Inferior parietal cortex (tissue), 1 donor: Measurements from ENCODE around the gene EXOSC2.
"Not testable (repeated sequence)": the region's sequence is repeated elsewhere in the genome, so short reads cannot be mapped to it uniquely, and the experiment has no call there.

Experiments used
- DNase-seq: peaks from one replicate; pipeline ENCODE4 v3.0.0-alpha.2; 2016; ENCODE audit errors: extremely low spot score

Gene EXOSC2

GRCh38 chr9:130668196-130668595, 25.4 kb upstream of the EXOSC2 start:
- no peak for DNase-seq

- DNase-seq, result no peak
These were observed 24.9 kb upstream of the EXOSC2 start for GRCh38 chr9:130668659-130669058.

- DNase-seq, result no peak
These were observed 23.6 kb upstream of the EXOSC2 start for GRCh38 chr9:130669965-130670364.

DNA sequence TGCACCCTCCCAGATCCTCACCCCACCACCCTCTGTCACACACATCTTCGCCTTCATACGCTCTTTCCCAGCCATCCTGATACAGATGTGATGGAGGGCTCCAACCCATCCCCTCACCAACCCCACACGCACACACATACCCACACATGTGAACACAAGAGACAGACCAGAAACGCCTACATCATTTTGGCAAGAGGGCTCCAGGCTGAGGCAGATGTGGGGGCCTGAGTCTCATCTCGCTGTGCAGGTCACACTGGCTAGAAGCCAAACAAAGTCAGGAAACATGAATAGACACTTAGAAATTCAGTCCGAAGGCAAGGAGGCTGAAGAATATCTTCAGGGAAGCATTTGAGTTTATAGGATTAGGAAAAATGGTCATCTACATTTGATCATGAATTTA, 22.9 kb upstream of the EXOSC2 start:
- no peak for DNase-seq

DNA sequence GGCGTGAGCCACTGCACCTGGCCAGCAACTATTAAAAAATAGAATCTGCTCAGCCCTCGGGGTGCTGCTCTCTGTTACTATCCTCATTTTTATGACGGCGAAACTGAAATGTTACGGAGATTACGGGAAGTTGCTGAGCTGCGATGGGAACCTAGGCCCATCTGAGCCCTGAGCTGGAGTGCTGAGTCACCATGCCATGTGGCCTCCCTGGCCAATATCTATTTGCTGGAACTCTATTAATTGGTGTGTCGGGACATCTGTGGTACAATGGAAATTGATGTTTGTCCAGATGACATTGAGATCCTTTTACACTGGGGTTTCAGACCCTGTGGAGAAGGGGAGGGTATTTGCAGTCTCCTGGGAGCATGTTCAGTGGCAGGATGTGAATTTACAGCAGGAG, 21.1 kb upstream of the EXOSC2 start:
- DNase-seq, result no peak

DNA sequence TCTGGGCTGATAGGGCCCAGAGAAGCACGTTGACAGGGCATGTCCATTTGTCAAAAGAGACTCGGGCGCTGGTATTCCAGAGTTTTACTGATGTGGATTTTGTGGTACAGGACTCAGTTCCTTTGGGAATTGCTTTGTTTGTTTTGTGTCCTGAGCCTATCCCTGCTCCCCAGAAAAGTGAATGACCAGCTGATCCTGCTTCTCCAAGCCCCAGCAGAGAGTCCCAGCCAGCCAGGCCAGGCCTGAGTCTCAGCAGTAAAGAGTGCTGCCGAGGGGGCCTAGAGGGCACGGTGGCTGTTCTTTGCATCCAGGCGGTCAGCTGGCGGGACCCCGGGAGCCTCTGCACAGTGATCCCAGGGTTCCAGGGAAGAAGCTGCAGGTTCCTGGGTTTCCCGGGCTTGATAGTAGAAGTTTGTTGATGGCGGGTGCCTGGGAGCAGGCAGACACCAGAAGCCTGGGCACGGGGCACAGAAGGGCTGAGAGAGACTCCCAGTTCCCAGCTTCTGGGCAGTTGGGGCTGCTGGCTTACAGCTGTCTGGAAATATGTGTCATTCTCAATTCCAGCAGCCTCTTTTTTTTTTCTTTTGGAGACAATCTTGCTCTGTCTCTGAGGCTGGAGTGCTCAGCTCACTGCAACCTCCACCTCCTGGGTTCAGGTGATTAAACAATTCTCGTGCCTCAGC, 20.5 kb upstream of the EXOSC2 start:
- DNase-seq, result no peak

GRCh38 chr9:130675396-130675795, 18.2 kb upstream of the EXOSC2 start:
- no peak for DNase-seq

DNA sequence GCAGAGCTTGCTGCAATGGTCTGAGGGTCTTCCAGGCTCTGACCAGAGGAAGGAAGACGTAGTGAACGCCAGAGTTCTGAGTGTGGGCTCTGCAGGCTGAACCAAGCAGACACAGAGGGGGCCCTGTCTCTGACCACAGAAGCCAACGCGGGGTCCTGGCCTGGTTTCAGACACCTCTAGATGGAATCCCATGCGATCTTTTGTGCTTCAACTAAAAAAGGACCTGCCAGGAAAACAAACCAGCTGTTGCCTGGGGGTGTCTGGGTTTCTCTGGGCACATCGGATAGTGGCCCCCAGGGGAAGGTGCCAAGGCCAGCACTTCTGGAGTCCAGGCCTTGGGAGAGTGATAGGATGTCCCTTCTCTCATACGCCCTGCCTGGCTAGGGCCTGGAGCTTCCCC, 16.3 kb upstream of the EXOSC2 start:
- DNase-seq, result no peak

DNA sequence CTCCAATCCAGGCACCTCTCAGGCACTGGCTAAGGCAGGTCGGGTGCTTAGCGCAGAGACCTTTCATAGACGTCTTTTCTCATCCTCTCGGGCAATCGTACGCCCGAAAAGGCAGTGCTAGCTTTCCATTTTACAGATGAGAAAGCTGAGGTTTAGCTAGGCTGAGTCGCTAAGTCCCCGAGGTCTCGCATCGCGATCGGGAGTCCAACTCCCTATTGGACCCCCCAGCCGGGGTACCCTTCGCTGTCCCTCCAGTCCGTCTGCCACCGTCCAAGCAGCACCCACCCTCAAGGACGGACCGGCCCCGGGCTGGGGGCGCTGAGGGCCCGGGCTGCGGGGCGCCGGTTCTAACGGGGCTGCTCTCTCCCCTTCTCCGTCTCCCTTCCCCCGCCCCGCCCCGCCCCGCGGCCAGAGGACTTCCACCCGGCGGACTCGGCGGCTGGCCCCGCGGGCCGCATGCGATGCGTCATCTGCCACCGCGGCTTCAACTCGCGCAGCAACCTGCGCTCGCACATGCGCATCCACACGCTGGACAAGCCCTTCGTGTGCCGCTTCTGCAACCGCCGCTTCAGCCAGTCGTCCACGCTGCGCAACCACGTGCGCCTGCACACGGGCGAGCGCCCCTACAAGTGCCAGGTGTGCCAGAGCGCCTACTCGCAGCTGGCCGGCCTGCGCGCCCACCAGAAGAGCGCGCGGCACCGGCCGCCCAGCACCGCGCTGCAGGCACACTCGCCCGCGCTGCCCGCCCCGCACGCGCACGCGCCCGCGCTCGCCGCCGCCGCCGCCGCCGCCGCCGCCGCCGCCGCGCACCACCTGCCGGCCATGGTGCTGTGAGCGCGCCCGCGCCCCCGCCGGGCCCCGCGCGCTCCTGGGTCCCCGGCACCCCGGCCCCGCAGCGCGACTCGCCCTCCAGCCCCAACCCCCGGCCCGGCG, 12.5 kb upstream of the EXOSC2 start:
- DNase-seq, result peak; percentile 73

DNA sequence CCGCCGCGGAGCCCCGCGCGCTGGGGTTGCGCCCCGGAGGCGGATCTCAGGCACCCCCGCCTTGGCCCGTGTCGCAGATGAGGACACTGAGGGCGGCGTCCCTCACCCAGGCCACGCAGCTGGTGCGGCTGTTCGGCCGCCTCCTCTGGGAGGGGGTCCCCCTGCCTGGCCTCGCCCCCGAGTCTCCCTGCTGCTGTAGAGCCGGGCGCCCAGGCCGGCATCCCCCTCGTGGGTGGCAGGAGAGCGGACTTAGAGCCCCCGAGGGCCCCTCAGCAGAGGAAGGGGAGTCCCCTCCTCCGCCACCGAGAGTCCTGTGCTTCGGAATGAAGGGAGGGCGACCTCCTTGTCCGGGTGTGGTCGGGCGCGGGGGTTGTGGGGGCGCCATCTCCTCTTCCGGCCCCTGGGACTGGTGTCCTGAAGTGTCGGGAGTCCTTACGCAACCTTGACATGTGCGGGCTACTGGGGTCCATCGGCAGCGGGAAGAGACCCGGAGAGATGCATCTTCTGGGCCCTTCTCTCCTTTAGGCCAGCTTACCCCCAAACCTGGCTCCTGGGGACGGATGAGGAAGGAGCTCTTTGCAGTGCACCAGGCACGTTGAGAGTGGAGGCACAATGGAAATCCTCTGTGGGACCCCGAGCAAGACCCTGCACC, 11.7 kb upstream of the EXOSC2 start:
- no peak for DNase-seq

- DNase-seq, result peak; percentile 88
These were observed 11.0 kb upstream of the EXOSC2 start for GRCh38 chr9:130682421-130683121.

DNA sequence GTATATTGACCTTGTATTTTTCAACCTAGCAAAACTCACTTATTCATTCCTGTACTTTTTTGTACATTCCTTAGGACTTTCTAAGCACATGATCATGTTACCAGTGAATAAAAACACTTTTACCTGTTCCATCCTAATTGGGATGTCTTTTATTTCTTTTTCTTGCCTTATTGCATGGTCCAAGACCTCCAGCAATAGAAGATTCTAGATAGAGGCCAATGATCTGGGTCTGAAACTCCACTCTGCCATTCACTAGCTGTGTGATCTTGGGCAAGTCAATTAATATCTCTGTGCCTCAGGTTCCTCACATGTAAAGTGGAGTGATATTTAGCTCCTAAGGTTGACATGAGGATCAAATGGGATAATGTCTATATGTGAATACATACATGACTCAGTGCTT, 8.5 kb upstream of the EXOSC2 start:
- no peak for DNase-seq

GRCh38 chr9:130685945-130686344, 7.6 kb upstream of the EXOSC2 start:
- DNase-seq, result not testable (repeated sequence)

DNA sequence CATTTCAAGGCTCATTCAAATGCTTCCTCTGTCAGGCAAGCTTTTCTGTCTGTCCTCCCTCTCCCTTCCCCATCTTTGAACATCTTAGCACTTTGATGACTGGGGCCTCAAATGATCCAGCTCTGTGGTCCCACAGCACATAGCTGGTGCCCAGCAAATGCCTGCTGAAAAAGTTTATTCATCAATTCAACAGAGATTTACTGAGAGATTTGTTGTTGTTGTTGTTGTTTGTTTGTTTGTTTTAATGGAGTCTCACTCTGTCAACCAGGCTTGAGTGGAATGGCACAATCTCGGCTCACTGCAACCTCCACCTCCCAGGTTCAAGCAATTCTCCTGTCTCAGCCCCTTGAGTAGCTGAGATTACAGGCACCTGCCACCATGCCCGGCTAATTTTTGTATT, 6.0 kb upstream of the EXOSC2 start:
- no peak for DNase-seq

GRCh38 chr9:130688072-130688471, 5.5 kb upstream of the EXOSC2 start:
- DNase-seq, result no peak

DNA sequence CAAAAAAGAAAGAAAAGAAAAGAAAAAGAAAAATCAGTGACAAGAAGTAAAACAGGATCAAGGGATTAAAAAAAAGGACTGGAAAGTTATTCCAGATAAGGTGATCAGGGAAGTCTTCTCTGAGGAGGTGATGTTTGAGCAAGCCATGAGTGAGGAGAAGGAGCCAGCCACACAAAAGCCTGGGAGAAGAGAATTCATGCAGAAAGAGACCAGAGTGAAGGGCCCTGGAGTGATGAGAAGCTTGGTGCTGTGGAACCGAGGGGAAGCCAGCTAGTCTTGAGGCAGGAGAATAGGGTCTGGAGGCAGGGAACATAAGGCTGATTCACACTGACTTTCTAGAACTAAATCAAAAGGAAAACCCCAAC, 4.0 kb upstream of the EXOSC2 start:
- DNase-seq, result no peak

- peak; percentile 78 for DNase-seq
These were observed 3.5 kb upstream of the EXOSC2 start for GRCh38 chr9:130689937-130690700.

DNA sequence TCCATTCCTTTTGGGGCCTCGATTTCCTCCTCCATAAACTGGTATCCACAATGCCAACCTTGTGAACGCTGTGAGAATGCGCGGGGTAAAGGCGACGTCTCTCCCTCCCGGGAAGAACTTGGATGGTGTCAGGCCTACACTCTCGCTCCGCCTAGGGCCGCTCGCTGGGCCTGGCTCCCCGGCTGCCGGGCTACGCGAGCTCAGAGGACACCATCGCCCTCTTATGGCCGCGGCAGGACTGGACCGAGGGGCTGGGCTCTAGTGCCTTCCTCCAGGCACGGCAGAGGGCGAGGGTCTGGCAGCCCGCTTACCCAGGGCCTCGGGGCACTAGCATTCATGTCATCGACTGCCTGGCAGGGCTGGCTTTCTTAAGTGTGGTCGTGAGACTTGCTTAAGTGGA, 1.3 kb upstream of the EXOSC2 start:
- DNase-seq, result no peak

GRCh38 chr9:130693101-130693425, 517 bp upstream of the EXOSC2 start:
- DNase-seq, result no peak

DNA sequence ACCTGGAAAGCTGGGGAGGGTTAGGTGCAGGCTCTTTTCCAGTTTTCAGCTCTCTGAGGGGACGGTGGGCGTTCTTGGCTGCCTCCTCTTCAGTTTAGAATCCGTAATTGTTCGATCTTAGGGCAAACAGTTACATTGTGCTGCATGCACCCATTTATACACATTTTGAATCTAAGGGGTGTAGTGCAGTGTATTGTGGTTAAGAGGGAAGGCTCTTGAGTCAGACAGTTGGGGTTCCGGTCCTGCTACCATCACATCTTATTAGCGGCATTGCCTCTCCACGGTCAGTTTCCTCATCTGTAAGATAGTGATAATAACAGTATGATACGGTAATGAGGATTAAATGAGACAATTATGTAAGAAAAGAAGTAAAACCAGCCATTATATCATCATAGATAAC, 625 bp downstream of the EXOSC2 start:
- no peak for DNase-seq

GRCh38 chr9:130696139-130696650, 2.6 kb downstream of the EXOSC2 start:
- no peak for DNase-seq
